ENCODE results near the gene CDC42EP2.

DNA sequence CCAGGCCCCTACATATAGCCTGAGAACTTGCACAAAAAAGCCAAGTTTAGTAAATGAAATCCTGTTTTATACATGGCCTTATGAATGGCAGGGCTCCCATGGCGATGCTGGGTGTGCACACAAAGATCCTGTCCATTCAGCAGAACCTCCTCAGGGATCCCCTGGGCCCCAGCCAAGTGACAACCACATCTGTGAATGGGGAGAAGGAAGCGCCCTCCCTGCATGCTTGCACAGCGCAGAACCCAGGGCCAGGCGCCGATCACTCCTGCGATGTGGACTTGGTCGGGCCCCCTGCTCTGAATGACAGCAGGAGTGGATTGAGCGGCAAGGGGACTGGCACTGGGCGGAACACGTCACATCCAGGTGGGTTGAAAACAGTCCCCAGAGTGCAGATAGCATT, 4.5 kb upstream of the CDC42EP2 start:
- TF ChIP-seq, protein P1, sequence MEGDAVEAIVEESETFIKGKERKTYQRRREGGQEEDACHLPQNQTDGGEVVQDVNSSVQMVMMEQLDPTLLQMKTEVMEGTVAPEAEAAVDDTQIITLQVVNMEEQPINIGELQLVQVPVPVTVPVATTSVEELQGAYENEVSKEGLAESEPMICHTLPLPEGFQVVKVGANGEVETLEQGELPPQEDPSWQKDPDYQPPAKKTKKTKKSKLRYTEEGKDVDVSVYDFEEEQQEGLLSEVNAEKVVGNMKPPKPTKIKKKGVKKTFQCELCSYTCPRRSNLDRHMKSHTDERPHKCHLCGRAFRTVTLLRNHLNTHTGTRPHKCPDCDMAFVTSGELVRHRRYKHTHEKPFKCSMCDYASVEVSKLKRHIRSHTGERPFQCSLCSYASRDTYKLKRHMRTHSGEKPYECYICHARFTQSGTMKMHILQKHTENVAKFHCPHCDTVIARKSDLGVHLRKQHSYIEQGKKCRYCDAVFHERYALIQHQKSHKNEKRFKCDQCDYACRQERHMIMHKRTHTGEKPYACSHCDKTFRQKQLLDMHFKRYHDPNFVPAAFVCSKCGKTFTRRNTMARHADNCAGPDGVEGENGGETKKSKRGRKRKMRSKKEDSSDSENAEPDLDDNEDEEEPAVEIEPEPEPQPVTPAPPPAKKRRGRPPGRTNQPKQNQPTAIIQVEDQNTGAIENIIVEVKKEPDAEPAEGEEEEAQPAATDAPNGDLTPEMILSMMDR (IDR thresholded peaks at IDR 0.05; ENCODE audit: insufficient read depth, low read length, poor library complexity, severe bottlenecking): no peak
- no peak for TF ChIP-seq EZH2phosphoT487 (conservative IDR thresholded peaks at IDR 0.05; ENCODE audit: low read length)
